ENCODE measurements around the gene VPS41.

VPS41 gene

GRCh38 chr7:38828026-38828425 is 81.0 kb downstream of the VPS41 start:
- no peak for DNase-seq
- in situ Hi-C loops (cut with MboI; ENCODE audit: low pct_unique_long_range_greater_than_20kb, low sequenced_read_pairs) = no loop called here

DNA sequence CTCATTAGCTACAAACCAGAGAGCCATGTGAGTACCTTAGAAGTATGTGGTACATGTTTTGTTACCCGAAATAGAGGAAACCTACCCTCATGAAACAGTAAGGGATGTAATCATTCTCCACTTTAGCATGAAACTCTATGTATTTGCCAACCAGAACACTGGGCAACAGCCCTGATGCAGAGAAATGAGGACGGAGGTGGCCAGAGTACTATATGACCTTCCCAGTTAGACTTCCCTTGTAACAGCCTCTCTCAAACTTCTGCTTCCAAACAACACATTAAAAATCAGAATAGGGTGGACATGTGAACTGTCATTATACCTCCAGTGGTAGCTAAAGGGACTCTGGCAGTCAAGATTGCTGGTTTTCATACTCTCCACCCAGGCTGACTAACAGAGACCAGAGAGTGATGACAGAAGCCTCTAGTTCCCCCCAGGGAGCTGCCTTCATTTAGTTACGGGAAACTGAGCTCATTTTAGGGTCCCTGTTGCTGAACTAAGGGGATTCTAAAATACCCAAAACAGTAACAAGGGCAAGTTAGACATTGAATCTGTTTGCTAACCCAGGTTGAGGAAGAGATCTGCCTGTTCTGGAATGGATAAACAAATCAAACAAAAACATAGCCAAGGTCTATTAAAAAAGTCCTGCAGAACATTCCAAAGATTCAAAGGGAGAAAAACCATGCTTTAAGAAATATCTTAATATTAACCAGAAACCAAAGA is 83.1 kb downstream of the VPS41 start:
- in situ Hi-C loops (cut with MboI; ENCODE audit: low pct_unique_long_range_greater_than_20kb, low sequenced_read_pairs) = no loop called here
- DNase-seq = no peak

GRCh38 chr7:38824948-38825347 is 84.0 kb downstream of the VPS41 start:
- in situ Hi-C loops (cut with MboI; ENCODE audit: low pct_unique_long_range_greater_than_20kb, low sequenced_read_pairs) = no loop called here
- DNase-seq = no peak

DNA sequence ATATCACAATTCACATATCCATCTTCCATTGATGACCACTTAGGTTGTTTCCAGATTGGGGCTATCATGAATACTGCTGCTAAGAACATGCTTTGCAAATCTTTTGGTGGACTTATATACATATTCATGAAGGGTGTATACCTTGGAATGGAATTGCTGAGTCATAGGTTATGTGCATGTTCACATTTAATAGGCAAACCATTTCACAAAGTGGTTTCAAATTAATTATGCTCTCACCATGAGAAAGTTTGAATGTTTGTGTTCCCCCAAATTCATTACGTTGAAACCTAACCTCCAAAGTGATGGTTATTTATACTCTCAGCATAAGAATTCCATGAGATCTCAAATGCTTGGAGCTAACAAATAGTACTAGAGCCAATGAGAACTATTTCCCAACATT is 86.4 kb downstream of the VPS41 start:
- DNase-seq = no peak
- in situ Hi-C loops (cut with MboI; ENCODE audit: low pct_unique_long_range_greater_than_20kb, low sequenced_read_pairs) = no loop called here

GRCh38 chr7:38820571-38820970 is 88.4 kb downstream of the VPS41 start:
- in situ Hi-C loops (cut with MboI; ENCODE audit: low pct_unique_long_range_greater_than_20kb, low sequenced_read_pairs) = no loop called here
- no peak for DNase-seq

DNA sequence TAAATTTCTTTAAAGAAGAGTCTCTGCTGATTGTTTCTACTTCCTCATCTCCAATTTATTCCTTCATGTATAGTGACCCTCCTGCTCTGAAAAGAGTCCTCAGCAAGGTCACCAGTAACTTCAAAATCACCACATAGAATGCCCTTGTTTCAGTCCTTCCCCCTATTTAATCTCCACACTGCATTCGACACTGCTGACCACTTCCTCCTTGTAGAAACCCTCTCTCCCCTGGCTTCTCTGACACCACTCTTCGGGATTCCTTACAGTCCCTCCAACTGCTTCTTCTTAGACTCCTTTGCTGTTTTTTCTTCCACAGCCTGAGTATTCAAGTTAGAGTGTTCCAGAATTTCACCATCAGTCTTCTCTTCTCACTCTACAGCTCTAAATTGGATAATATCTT is 89.5 kb downstream of the VPS41 start:
- DNase-seq = peak; percentile 49
- in situ Hi-C loops (cut with MboI; ENCODE audit: low pct_unique_long_range_greater_than_20kb, low sequenced_read_pairs) = no loop called here

GRCh38 chr7:38817526-38817925 is 91.5 kb downstream of the VPS41 start:
- in situ Hi-C loops (cut with MboI; ENCODE audit: low pct_unique_long_range_greater_than_20kb, low sequenced_read_pairs) = no loop called here
- DNase-seq = no peak

GRCh38 chr7:38813768-38814167 is 95.2 kb downstream of the VPS41 start:
- no peak for DNase-seq
- in situ Hi-C loops (cut with MboI; ENCODE audit: low pct_unique_long_range_greater_than_20kb, low sequenced_read_pairs) = no loop called here

DNA sequence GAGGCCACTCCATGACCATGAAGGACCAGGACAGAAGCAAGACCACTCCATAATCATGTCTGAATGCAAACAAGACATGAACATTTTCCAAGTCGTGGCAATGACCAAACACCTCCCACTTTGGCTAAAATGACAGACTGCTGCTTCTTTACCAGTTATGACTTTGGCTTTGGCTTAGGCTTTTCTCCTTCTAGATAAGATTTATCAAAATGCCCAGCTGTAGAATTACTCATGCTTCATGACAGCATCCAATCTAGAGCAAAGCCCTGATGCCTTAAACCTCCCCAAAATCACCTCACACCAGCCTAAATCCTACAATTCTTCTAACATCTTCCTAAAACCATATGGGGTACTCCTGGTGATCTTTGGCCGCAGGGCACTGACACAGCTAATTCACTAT is 102.1 kb downstream of the VPS41 start:
- no peak for DNase-seq
- in situ Hi-C loops (cut with MboI; ENCODE audit: low pct_unique_long_range_greater_than_20kb, low sequenced_read_pairs) = no loop called here

DNA sequence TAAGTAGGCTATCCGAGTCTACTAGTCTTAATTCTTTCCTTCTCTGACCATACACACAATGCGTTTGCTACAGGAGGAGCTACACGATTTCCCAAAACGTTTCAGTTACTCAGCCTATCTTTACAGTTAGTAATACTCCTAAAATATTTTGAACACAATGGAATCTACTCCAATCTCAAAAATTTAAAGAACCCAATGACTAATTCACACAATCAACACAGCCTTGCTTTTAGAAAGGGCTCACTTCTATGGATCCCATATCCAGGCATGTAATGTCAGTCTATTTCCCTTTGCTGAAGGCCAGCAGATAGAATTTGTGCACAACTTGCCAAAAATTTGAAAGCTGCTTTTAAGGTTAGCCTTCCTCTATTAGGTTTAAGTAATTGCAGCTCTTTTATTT is 107.2 kb downstream of the VPS41 start:
- no peak for DNase-seq
- in situ Hi-C loops (cut with MboI; ENCODE audit: low pct_unique_long_range_greater_than_20kb, low sequenced_read_pairs) = no loop called here

- DNase-seq = no peak
- in situ Hi-C loops (cut with MboI; ENCODE audit: low pct_unique_long_range_greater_than_20kb, low sequenced_read_pairs) = loop anchor here (25.0 kb wide), 1 partner anchor 664 kb away; no protein-coding TSS in a partner anchor
Measured at GRCh38 chr7:38798552-38799267, 110.3 kb downstream of the VPS41 start.

DNA sequence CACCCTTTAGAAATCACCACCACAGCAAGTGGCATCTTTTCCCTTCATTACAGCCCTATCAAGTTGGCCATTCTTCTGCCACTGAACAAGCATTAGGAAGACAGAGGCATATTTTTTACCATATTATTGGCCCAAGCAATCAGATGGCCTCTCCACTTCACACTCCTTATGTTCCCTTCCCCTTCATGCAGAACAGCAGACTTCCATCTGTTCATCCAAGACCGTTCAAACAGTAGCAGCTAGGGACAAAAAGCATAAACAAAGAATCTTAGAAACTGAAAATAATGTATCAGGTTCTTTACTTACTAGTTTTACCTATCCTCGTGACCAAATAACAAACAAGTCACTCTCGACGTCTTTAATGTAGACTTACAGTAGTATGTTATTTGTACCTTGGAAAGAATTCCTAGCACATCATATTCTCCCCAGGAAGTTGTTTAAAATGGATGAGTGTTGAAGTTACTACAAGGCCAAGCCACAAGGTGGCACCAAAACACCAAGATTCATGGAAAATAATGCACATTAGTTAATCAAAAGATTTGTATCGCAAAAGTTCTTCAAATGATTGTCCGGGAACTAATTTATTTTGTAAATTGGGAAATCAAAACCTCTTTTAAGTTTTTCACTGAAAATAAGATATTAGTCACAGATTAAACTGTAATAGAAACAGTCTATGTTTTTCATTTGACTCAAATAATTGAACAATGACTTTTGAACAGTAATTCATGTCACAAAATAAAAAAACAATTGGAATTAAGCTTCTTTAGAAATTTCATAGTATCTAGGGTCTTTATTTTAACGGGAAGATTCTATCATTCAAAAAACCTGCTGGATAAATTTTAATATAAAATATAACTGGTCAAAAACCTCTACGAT is 112.1 kb downstream of the VPS41 start:
- in situ Hi-C loops (cut with MboI; ENCODE audit: low pct_unique_long_range_greater_than_20kb, low sequenced_read_pairs) = loop anchor here (25.0 kb wide), 1 partner anchor 665 kb away; no protein-coding TSS in a partner anchor
- peak; percentile 50 for DNase-seq

DNA sequence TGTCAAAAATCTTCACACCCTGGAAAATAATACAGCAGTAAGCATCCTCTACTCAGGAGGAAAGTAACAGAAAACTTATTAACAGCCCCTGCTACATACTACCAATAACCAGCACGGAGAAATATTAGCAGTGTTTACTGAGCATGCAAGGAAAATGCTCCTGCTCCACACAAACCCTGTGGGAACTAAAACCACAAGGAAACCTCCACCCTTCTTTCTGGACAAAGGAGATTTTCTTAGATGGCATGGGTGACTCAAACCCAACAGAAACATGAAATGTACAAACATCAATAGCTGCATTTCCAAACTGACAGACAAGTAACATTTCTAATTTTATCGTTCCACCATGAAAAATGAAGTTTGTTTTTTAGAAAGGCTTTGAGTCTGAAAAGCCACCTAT is 113.4 kb downstream of the VPS41 start:
- in situ Hi-C loops (cut with MboI; ENCODE audit: low pct_unique_long_range_greater_than_20kb, low sequenced_read_pairs) = loop anchor here (25.0 kb wide), 1 partner anchor 667 kb away; no protein-coding TSS in a partner anchor
- no peak for DNase-seq

GRCh38 chr7:38781991-38782390 is 127.0 kb downstream of the VPS41 start:
- in situ Hi-C loops (cut with MboI; ENCODE audit: low pct_unique_long_range_greater_than_20kb, low sequenced_read_pairs) = loop anchor here (25.0 kb wide), 1 partner anchor 680 kb away; no protein-coding TSS in a partner anchor
- DNase-seq = no peak

DNA sequence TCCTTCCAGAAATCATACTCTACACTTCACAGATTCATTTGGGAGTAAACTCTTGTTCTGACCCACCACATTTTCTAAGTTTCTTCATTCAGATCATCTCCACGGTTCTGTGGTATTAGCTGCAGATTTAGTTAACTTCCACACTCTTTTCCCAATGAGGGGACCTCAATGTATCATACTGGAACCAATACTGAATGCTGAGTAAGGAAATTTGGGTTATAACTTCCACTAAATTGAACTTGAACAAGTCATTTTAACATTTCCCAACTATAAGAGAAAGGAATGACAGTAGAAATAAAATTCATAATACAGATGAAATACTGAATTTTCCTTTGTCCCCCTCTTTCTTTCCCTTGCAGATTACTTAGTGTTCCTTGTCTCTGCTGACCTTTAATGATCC is 131.4 kb downstream of the VPS41 start:
- in situ Hi-C loops (cut with MboI; ENCODE audit: low pct_unique_long_range_greater_than_20kb, low sequenced_read_pairs) = loop anchor here (25.0 kb wide), 1 partner anchor 685 kb away; no protein-coding TSS in a partner anchor
- no peak for DNase-seq

- no peak for DNase-seq
- in situ Hi-C loops (cut with MboI; ENCODE audit: low pct_unique_long_range_greater_than_20kb, low sequenced_read_pairs) = loop anchor here (25.0 kb wide), 1 partner anchor 687 kb away; no protein-coding TSS in a partner anchor
Measured at GRCh38 chr7:38775506-38776175, 133.3 kb downstream of the VPS41 start.

GRCh38 chr7:38773430-38773829 is 135.6 kb downstream of the VPS41 start:
- no peak for DNase-seq
- in situ Hi-C loops (cut with MboI; ENCODE audit: low pct_unique_long_range_greater_than_20kb, low sequenced_read_pairs) = no loop called here

GRCh38 chr7:38760226-38760625 is 148.8 kb downstream of the VPS41 start:
- in situ Hi-C loops (cut with MboI; ENCODE audit: low pct_unique_long_range_greater_than_20kb, low sequenced_read_pairs) = no loop called here
- no peak for DNase-seq

- in situ Hi-C loops (cut with MboI; ENCODE audit: low pct_unique_long_range_greater_than_20kb, low sequenced_read_pairs) = no loop called here
- no peak for DNase-seq
Measured at GRCh38 chr7:38759028-38759427, 150.0 kb downstream of the VPS41 start.

All from KBM-7 (cell line).